H1 (cell line): ENCODE measurements around the gene ARHGEF26. TPM values are rescaled to one million over a fixed set of nuclear protein-coding genes. Genes with fewer than 3 reads are reported as not detected.

Source experiments
- CTCF ChIA-PET: fragments of 300-600 bp; sonication (Branson Sonifier 250); formaldehyde crosslinking; loops from one replicate; lab custom pipeline; 2021; ENCODE audit not compliant: partially characterized antibody; lab: Charles Lee
- POLR2A ChIA-PET: fragments of 300-600 bp; sonication (Branson Sonifier 250); formaldehyde crosslinking; loops from one replicate; lab custom pipeline; 2021; ENCODE audit warnings: inconsistent platforms; ENCODE audit not compliant: partially characterized antibody; lab: Charles Lee
- DNase-seq, 2 experiments: peaks; one replicate each; pipeline versions ENCODE4 v3.0.0 to v3.0.0-alpha.2; 2010 to 2022; ENCODE audit warnings: low spot score in 2 of 2, low read depth in 1 of 2, mixed read lengths in 1 of 2
- FAIRE-seq: peaks from 2 replicates; lab custom pipeline; 2011; peaks lifted over from hg19 to GRCh38; lab: Jason Lieb, UNC
- H2AFZ ChIP-seq: 2 replicates; pipeline ENCODE4 v1.8.1; 2012; ENCODE audit warnings: low read length, inconsistent platforms
- H2AK5ac ChIP-seq: 2 replicates; pipeline ENCODE4 v1.6.1; 2013; ENCODE audit warnings: low read depth, low read length
- H2BK120ac ChIP-seq: replicated peaks from 2 replicates; pipeline ENCODE3; 2013; ENCODE audit warnings: low read depth, low read length, inconsistent platforms
- H2BK12ac ChIP-seq: 2 replicates; pipeline ENCODE4 v1.6.1; 2013; ENCODE audit warnings: low read depth, low read length
- H2BK15ac ChIP-seq: 2 replicates; pipeline ENCODE4 v1.6.1; 2013; ENCODE audit warnings: low read length
- H2BK20ac ChIP-seq: 2 replicates; pipeline ENCODE4 v1.6.1; 2013; ENCODE audit warnings: low read length
- H2BK5ac ChIP-seq: 2 replicates; pipeline ENCODE4 v1.6.1; 2013; ENCODE audit warnings: low read depth, low read length
- H3K14ac ChIP-seq: 2 replicates; pipeline ENCODE4 v1.6.1; 2013; ENCODE audit warnings: inconsistent platforms; ENCODE audit not compliant: insufficient read length
- H3K18ac ChIP-seq: 2 replicates; pipeline ENCODE4 v1.6.1; 2013; ENCODE audit warnings: low read length; ENCODE audit errors: extremely low read depth
- H3K23ac ChIP-seq: 2 replicates; pipeline ENCODE4 v1.6.1; 2013; ENCODE audit warnings: inconsistent platforms; ENCODE audit not compliant: insufficient read length
- H3K23me2 ChIP-seq: 2 replicates; pipeline ENCODE4 v1.6.1; 2013; ENCODE audit warnings: low read depth, low read length
- H3K27ac ChIP-seq: 2 replicates; pipeline ENCODE4 v1.6.1; 2011; ENCODE audit warnings: low read depth, low read length, inconsistent platforms
- H3K27me3 ChIP-seq, 4 experiments: replicated peaks in 1 of 4; 1 replicate in 1 of 4; 2 replicates in 3 of 4; pipeline versions ENCODE4 v1.6.1 to v1.8.1; 2011 to 2013; ENCODE audit warnings: low read length in 3 of 4, mild to moderate bottlenecking in 3 of 4, inconsistent platforms in 2 of 4, mixed read lengths in 2 of 4, moderate library complexity in 1 of 4; ENCODE audit not compliant: control insufficient read depth in 3 of 4, insufficient read depth in 3 of 4; ENCODE audit errors: extremely low read depth in 1 of 4
- H3K36me3 ChIP-seq, 4 experiments: 2 replicates each; pipeline versions ENCODE4 v1.6.1 to v1.8.1; 2011 to 2013; ENCODE audit warnings: mild to moderate bottlenecking in 4 of 4, low read length in 3 of 4, moderate library complexity in 2 of 4, control low read depth in 1 of 4, inconsistent platforms in 1 of 4; ENCODE audit not compliant: insufficient read depth in 4 of 4, control insufficient read depth in 2 of 4
- H3K4ac ChIP-seq: replicated peaks from 2 replicates; pipeline ENCODE3; 2013; ENCODE audit warnings: low read length, low read depth, mixed read lengths, inconsistent platforms; ENCODE audit not compliant: insufficient read length
- H3K4me1 ChIP-seq, 4 experiments: replicated peaks in 1 of 4; 1 replicate in 1 of 4; 2 replicates in 3 of 4; pipeline versions ENCODE4 v1.6.1 to v1.8.1; 2011 to 2013; ENCODE audit warnings: low read length in 3 of 4, inconsistent platforms in 2 of 4, mixed read lengths in 1 of 4; ENCODE audit not compliant: insufficient read depth in 4 of 4, control insufficient read depth in 3 of 4
- H3K4me2 ChIP-seq, 2 experiments: 2 replicates each; pipeline versions ENCODE4 v1.6.1 to v1.8.1; 2011 to 2013; ENCODE audit warnings: low read depth in 2 of 2, low read length in 2 of 2, control low read depth in 1 of 2, inconsistent platforms in 1 of 2, mild to moderate bottlenecking in 1 of 2; ENCODE audit not compliant: insufficient read depth in 1 of 2
- H3K4me3 ChIP-seq, 4 experiments: fragments of 200-600, 300-600 bp in 1 of 4; sonication (generic), shearing (Covaris generic), sonication (Bioruptor Twin) in 1 of 4; 2 replicates each; pipeline versions ENCODE4 v1.5.1 to v1.8.1; 2011 to 2016; ENCODE audit warnings: low read length in 4 of 4, low read depth in 3 of 4, control low read depth in 2 of 4, inconsistent platforms in 2 of 4, mild to moderate bottlenecking in 2 of 4, mixed read lengths in 1 of 4, moderate library complexity in 1 of 4; ENCODE audit not compliant: insufficient read depth in 2 of 4; ENCODE audit errors: extremely low read depth in 1 of 4
- H3K56ac ChIP-seq: replicated peaks from 2 replicates; pipeline ENCODE3; 2013; ENCODE audit warnings: low read depth, mild to moderate bottlenecking, mixed read lengths, low read length, inconsistent platforms; ENCODE audit not compliant: insufficient read length
- H3K79me1 ChIP-seq: 2 replicates; pipeline ENCODE4 v1.6.1; 2013; ENCODE audit warnings: low read depth, low read length, control low read depth
- H3K79me2 ChIP-seq, 2 experiments: 2 replicates each; pipeline versions ENCODE4 v1.6.1 to v1.8.1; 2012 to 2013; ENCODE audit warnings: low read length in 2 of 2, mild to moderate bottlenecking in 2 of 2, inconsistent platforms in 1 of 2; ENCODE audit not compliant: insufficient read depth in 2 of 2, control insufficient read depth in 1 of 2
- H3K9ac ChIP-seq, 4 experiments: replicated peaks in 1 of 4; 1 replicate in 1 of 4; 2 replicates in 3 of 4; pipeline versions ENCODE4 v1.6.1 to v1.8.1; 2011 to 2013; ENCODE audit warnings: low read depth in 3 of 4, low read length in 3 of 4, control low read depth in 2 of 4, mild to moderate bottlenecking in 2 of 4, moderate library complexity in 2 of 4, inconsistent platforms in 1 of 4; ENCODE audit errors: extremely low read depth in 1 of 4
- H3K9me3 ChIP-seq, 2 experiments: 2 replicates each; pipeline versions ENCODE4 v1.6.1 to v1.8.1; 2012 to 2013; ENCODE audit warnings: mild to moderate bottlenecking in 2 of 2, moderate library complexity in 2 of 2, control low read depth in 1 of 2, inconsistent platforms in 1 of 2, low read depth in 1 of 2, low read length in 1 of 2, mixed read lengths in 1 of 2; ENCODE audit not compliant: insufficient read depth in 2 of 2
- H4K20me1 ChIP-seq, 2 experiments: replicated peaks in 1 of 2; 2 replicates each; pipeline versions ENCODE3 to v1.8.1; 2011 to 2013; ENCODE audit warnings: inconsistent platforms in 2 of 2, low read length in 2 of 2, mild to moderate bottlenecking in 1 of 2; ENCODE audit not compliant: insufficient read depth in 2 of 2, control insufficient read depth in 1 of 2
- H4K5ac ChIP-seq: 2 replicates; pipeline ENCODE4 v1.6.1; 2013; ENCODE audit warnings: low read length, low read depth, mixed read lengths, inconsistent platforms; ENCODE audit not compliant: insufficient read length
- H4K8ac ChIP-seq: 2 replicates; pipeline ENCODE4 v1.8.0; 2013; ENCODE audit warnings: mild to moderate bottlenecking, moderate library complexity, low read length, inconsistent platforms; ENCODE audit not compliant: insufficient read depth; ENCODE audit errors: extremely low read depth
- H4K91ac ChIP-seq: replicated peaks from 2 replicates; pipeline ENCODE3; 2013; ENCODE audit warnings: low read length, mixed read lengths, inconsistent platforms; ENCODE audit not compliant: insufficient read length
- JUND ChIP-seq: IDR thresholded peaks from 2 replicates; pipeline ENCODE4 v1.6.1; 2011; ENCODE audit warnings: mild to moderate bottlenecking, improper control_type of control experiment, low read length
- WGBS, 2 experiments: shearing (Covaris generic) in 1 of 2; methylation state at CpG; one replicate each; pipeline versions ENCODE4 v1.1.6 to v1.1.7; 2013 to 2015; ENCODE audit warnings: low lambda C conversion rate in 2 of 2, mixed read lengths in 2 of 2, inconsistent platforms in 1 of 2, low coverage in 1 of 2, missing lambda C conversion rate in 1 of 2; ENCODE audit not compliant: insufficient replicate concordance in 2 of 2, insufficient coverage in 1 of 2, insufficient read length in 1 of 2; ENCODE audit errors: extremely low coverage in 1 of 2, missing lambda C conversion rate in 1 of 2; 5-methylcytosine and 5-hydroxymethylcytosine counted together
- polyA plus RNA-seq, 7 experiments: library from polyadenylated mRNA; depleted of rRNA in 3 of 7; stranded (reverse) in 5 of 7; unstranded in 2 of 7; fragments of >200 nt in 5 of 7; fragments of 200-250 nt in 2 of 7; gene quantifications; 1 replicate in 5 of 7; 2 replicates in 1 of 7; 4 replicates in 1 of 7; pipeline versions ENCODE4 v1.2.1 to v1.2.3, GENCODE V29; 2011 to 2013; ENCODE audit warnings: missing spikeins in 2 of 7, mixed read lengths in 2 of 7
- total RNA-seq: library from RNA; stranded (reverse); fragmentation: NEBNext Ultra II Directional; extraction: Animal tissue kit (Norgen Biotek cat#: 25700); gene quantifications from 2 replicates; pipeline ENCODE4 v1.2.1, GENCODE V29; 2021

ARHGEF26 gene
- total and polyA plus RNA-seq, 2 of the 8 experiments (the other 6 are each of a cell fraction or from before 2014, with no cell fraction given): 3.1 to 15.6 TPM

- Histone ChIP-seq H2BK12ac (no peak overlapping the region), H2BK15ac (no peak overlapping the region), H2AFZ (no peak overlapping the region), H3K56ac (no peak overlapping the region), H3K4me2 (no peak overlapping the region), H3K9ac (no peak overlapping the region), H3K14ac (no peak overlapping the region), H3K4ac (no peak overlapping the region), H4K20me1 (no peaks in the 10 kb centered on the region), H3K18ac (no peak overlapping the region), H3K23ac (no peak overlapping the region), H3K79me1 (no peaks in the 10 kb centered on the region), H3K36me3 (peaks cover 0 to 8% (median 3%) of the 10 kb centered on the region in 4 experiments; a peak in 2 of 8 replicates), H3K27me3 (no peaks in the 10 kb centered on the region), H4K91ac (no peak overlapping the region), H3K4me1 (peaks cover 0 to 6% (median 3%) of the 10 kb centered on the region in 4 experiments; a peak in 2 of 7 replicates), H2BK5ac (no peak overlapping the region), H2AK5ac (peak overlapping the region; percentile 29; the same call in 1 of the 2 replicates), H2BK120ac (no peak overlapping the region), H3K9me3 (no peaks in the 10 kb centered on the region), H3K23me2 (no peaks in the 10 kb centered on the region), H3K79me2 (no peaks in the 10 kb centered on the region), H4K8ac (no peak overlapping the region), H3K4me3 (no peak overlapping the region), H2BK20ac (no peak overlapping the region), H4K5ac (no peak overlapping the region), H3K27ac (no peak overlapping the region)
- ChIA-PET POLR2A (no interaction called here), CTCF (interaction anchor here (1.6 kb wide), 1 partner anchor 59 kb away, joined by 5 read pairs; no protein-coding TSS in a partner anchor)
- FAIRE-seq (no peak), DNase-seq (no peak)
- 94% methylated on average over 3 of the region's 3 CpGs; no CpG with 5 or more reads in 1 of the 2 experiments for WGBS, 2 experiments
- TF ChIP-seq JUND: no peak
Measured at GRCh38 chr3:154194877-154195276, 73.7 kb downstream of the ARHGEF26 start.
